ENCODE data around the gene BSG. TPM values are rescaled to one million over a fixed set of nuclear protein-coding genes. Genes with fewer than 3 reads are reported as not detected.

The BSG gene
- total and polyA plus RNA-seq, 4 donors = 80.4 to 367 (median 149) TPM

DNA sequence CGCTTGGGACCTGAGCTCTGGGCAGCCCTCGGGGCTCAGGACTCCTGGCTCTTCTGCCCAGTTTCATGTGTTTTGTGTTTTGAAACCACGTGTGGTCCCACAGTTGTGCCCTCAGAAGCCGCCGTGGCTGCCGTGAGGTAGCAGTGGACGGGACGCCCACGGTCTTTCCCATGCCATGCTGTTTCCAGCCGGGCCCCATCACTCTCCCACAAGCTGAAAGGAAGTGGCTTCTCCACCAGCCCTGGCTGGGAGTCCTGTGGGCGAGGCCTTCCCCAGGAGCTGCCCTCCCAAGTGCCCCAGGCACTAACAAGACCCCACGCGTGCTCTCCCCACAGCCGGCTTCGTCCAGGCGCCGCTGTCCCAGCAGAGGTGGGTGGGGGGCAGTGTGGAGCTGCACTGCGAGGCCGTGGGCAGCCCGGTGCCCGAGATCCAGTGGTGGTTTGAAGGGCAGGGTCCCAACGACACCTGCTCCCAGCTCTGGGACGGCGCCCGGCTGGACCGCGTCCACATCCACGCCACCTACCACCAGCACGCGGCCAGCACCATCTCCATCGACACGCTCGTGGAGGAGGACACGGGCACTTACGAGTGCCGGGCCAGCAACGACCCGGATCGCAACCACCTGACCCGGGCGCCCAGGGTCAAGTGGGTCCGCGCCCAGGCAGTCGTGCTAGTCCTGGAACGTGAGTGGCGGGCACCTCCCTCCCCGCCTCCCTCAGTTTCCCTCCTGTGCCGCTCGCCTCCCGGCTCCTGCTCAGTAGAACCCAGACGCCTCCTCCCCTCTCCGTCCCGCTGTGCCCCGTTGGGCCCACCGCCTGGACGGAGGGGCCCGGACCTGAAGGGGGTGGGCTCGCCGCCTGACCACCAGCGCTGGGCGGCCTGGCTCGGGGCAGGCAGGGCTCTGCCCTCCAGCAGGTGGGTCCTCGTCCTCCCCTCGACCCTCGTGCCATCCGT is 5.3 kb downstream of the BSG start:
- TF ChIP-seq FOXA2 (IDR thresholded peaks at IDR 0.05) (no peak), RXRA (IDR thresholded peaks at IDR 0.05) (no peak), YY1 (IDR thresholded peaks at IDR 0.05) (no peak), JUND (IDR thresholded peaks at IDR 0.05) (no peak), HNF4A (conservative IDR thresholded peaks at IDR 0.05) (no peak), GABPA (IDR thresholded peaks at IDR 0.05 in 1 of 2, conservative IDR thresholded peaks at IDR 0.05 in 1 of 2) (no peak), RAD21 (IDR thresholded peaks at IDR 0.05) (no peak), SP1 (IDR thresholded peaks at IDR 0.05) (no peak)
- TF ChIP-seq, protein P1, sequence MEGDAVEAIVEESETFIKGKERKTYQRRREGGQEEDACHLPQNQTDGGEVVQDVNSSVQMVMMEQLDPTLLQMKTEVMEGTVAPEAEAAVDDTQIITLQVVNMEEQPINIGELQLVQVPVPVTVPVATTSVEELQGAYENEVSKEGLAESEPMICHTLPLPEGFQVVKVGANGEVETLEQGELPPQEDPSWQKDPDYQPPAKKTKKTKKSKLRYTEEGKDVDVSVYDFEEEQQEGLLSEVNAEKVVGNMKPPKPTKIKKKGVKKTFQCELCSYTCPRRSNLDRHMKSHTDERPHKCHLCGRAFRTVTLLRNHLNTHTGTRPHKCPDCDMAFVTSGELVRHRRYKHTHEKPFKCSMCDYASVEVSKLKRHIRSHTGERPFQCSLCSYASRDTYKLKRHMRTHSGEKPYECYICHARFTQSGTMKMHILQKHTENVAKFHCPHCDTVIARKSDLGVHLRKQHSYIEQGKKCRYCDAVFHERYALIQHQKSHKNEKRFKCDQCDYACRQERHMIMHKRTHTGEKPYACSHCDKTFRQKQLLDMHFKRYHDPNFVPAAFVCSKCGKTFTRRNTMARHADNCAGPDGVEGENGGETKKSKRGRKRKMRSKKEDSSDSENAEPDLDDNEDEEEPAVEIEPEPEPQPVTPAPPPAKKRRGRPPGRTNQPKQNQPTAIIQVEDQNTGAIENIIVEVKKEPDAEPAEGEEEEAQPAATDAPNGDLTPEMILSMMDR (IDR thresholded peaks at IDR 0.05; ENCODE audit: low read depth, low read length, missing input control) = no peak
- TF ChIP-seq, protein P2, sequence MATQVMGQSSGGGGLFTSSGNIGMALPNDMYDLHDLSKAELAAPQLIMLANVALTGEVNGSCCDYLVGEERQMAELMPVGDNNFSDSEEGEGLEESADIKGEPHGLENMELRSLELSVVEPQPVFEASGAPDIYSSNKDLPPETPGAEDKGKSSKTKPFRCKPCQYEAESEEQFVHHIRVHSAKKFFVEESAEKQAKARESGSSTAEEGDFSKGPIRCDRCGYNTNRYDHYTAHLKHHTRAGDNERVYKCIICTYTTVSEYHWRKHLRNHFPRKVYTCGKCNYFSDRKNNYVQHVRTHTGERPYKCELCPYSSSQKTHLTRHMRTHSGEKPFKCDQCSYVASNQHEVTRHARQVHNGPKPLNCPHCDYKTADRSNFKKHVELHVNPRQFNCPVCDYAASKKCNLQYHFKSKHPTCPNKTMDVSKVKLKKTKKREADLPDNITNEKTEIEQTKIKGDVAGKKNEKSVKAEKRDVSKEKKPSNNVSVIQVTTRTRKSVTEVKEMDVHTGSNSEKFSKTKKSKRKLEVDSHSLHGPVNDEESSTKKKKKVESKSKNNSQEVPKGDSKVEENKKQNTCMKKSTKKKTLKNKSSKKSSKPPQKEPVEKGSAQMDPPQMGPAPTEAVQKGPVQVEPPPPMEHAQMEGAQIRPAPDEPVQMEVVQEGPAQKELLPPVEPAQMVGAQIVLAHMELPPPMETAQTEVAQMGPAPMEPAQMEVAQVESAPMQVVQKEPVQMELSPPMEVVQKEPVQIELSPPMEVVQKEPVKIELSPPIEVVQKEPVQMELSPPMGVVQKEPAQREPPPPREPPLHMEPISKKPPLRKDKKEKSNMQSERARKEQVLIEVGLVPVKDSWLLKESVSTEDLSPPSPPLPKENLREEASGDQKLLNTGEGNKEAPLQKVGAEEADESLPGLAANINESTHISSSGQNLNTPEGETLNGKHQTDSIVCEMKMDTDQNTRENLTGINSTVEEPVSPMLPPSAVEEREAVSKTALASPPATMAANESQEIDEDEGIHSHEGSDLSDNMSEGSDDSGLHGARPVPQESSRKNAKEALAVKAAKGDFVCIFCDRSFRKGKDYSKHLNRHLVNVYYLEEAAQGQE (IDR thresholded peaks at IDR 0.05) = no peak
- TF ChIP-seq, protein P3, sequence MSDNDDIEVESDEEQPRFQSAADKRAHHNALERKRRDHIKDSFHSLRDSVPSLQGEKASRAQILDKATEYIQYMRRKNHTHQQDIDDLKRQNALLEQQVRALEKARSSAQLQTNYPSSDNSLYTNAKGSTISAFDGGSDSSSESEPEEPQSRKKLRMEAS (IDR thresholded peaks at IDR 0.05) = no peak
- peaks cover 23 to 30% (median 26%) of the 10 kb centered on the region in 4 donors for H3K4me1 ChIP-seq (ENCODE audit: control insufficient read depth in 4 of 4, insufficient read depth in 4 of 4, low read length in 3 of 4)
- DNase-seq (ENCODE audit: low spot score) = no peak

GRCh38 chr19:579111-579841 is 6.9 kb downstream of the BSG start:
- Histone ChIP-seq H3K4me3 (ENCODE audit: low read depth in 1 of 3, low read length in 3 of 3) (no peak overlapping the region), H3K9me3 (ENCODE audit: control insufficient read depth in 4 of 4, low read length in 3 of 4) (no peaks in the 10 kb centered on the region), H3K4me1 (ENCODE audit: control insufficient read depth in 4 of 4, insufficient read depth in 4 of 4, low read length in 3 of 4) (peaks cover 18 to 21% (median 20%) of the 10 kb centered on the region in 4 donors), H3K9ac (ENCODE audit: low read depth in 1 of 2, low read length in 2 of 2) (no peak overlapping the region), H3K36me3 (ENCODE audit: control insufficient read depth in 4 of 4, insufficient read depth in 3 of 4, low read depth in 1 of 4, low read length in 3 of 4) (peaks cover 9 to 24% (median 13%) of the 10 kb centered on the region in 4 donors), H3K27me3 (ENCODE audit: control insufficient read depth in 4 of 4, insufficient read depth in 4 of 4, low read length in 3 of 4) (no peaks in the 10 kb centered on the region), H3K27ac (ENCODE audit: low read depth in 1 of 2, low read length in 2 of 2) (no peak overlapping the region)
- TF ChIP-seq, protein P3 (IDR thresholded peaks at IDR 0.05) = no peak
- TF ChIP-seq YY1 (IDR thresholded peaks at IDR 0.05) = no peak
- no peak for TF ChIP-seq RXRA (IDR thresholded peaks at IDR 0.05)
- TF ChIP-seq SP1 (IDR thresholded peaks at IDR 0.05) = no peak
- no peak for TF ChIP-seq TAF1 (conservative IDR thresholded peaks at IDR 0.05)
- no peak for DNase-seq (ENCODE audit: low spot score)
- WGBS = 95% methylated on average over 46 of the region's 46 CpGs

More for the DNA sequence above, 5.3 kb downstream of the BSG start:
- Histone ChIP-seq H3K27me3 (ENCODE audit: control insufficient read depth in 4 of 4, insufficient read depth in 4 of 4, low read length in 3 of 4) (no peaks in the 10 kb centered on the region), H3K36me3 (ENCODE audit: control insufficient read depth in 4 of 4, insufficient read depth in 3 of 4, low read depth in 1 of 4, low read length in 3 of 4) (peaks cover 9 to 22% (median 13%) of the 10 kb centered on the region in 4 donors), H3K9ac (ENCODE audit: low read depth in 1 of 2, low read length in 2 of 2) (no peak overlapping the region), H3K27ac (ENCODE audit: low read depth in 1 of 2, low read length in 2 of 2) (no peak overlapping the region), H3K9me3 (ENCODE audit: control insufficient read depth in 4 of 4, low read length in 3 of 4) (no peaks in the 10 kb centered on the region), H3K4me3 (ENCODE audit: low read depth in 1 of 3, low read length in 3 of 3) (no peak overlapping the region)
- WGBS = 95% methylated on average over 66 of the region's 66 CpGs
